ENCODE data around the gene BBX. TPM values are rescaled to one million over a fixed set of nuclear protein-coding genes. Genes with fewer than 3 reads are reported as not detected.

Gene BBX
- total RNA-seq, 1 donor from 2014 or later, result 54.3 TPM

GRCh38 chr3:107752202-107752990 lies 229.6 kb downstream of the BBX start:
- peaks cover 10% of the 10 kb centered on the region for H3K4me1 Mint-ChIP-seq (ENCODE audit: unreplicated experiment)
- no peaks in the 10 kb centered on the region for H3K36me3 Mint-ChIP-seq (ENCODE audit: low read depth, unreplicated experiment)
- no peak overlapping the region for H3K4me3 Mint-ChIP-seq (ENCODE audit: unreplicated experiment)
- H3K27ac Mint-ChIP-seq (ENCODE audit: unreplicated experiment), result no peak overlapping the region
- DNase-seq (ENCODE audit: low spot score), result peak; percentile 29
- no peaks in the 10 kb centered on the region for H3K9me3 Mint-ChIP-seq (ENCODE audit: unreplicated experiment)
- no peaks in the 10 kb centered on the region for H3K27me3 Mint-ChIP-seq (ENCODE audit: unreplicated experiment)
- TF ChIP-seq, protein P1, sequence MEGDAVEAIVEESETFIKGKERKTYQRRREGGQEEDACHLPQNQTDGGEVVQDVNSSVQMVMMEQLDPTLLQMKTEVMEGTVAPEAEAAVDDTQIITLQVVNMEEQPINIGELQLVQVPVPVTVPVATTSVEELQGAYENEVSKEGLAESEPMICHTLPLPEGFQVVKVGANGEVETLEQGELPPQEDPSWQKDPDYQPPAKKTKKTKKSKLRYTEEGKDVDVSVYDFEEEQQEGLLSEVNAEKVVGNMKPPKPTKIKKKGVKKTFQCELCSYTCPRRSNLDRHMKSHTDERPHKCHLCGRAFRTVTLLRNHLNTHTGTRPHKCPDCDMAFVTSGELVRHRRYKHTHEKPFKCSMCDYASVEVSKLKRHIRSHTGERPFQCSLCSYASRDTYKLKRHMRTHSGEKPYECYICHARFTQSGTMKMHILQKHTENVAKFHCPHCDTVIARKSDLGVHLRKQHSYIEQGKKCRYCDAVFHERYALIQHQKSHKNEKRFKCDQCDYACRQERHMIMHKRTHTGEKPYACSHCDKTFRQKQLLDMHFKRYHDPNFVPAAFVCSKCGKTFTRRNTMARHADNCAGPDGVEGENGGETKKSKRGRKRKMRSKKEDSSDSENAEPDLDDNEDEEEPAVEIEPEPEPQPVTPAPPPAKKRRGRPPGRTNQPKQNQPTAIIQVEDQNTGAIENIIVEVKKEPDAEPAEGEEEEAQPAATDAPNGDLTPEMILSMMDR (IDR thresholded peaks at IDR 0.05; ENCODE audit: unreplicated experiment), result peak; percentile 34

DNA sequence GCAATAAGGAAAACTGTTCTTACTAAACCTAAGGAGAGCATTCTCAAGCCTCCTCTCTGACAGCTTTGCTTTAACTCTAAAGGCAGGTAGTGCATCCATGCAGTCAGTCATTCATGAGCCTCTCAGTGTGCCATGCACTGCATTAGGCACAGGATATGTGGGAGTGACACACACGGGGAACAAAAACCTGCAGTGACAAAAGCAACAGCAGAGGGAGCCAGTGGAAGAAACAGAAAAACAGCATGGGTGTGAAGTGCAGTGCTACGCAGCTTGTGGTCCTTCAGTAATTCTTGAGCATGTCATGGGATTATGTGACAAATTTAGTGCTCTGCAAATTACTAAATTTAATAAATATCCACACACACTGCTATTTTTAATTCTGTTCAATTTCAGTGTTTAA lies 230.7 kb downstream of the BBX start:
- Mint-ChIP-seq H3K9me3 (ENCODE audit: unreplicated experiment) (no peaks in the 10 kb centered on the region), H3K4me3 (ENCODE audit: unreplicated experiment) (no peak overlapping the region), H3K36me3 (ENCODE audit: low read depth, unreplicated experiment) (no peaks in the 10 kb centered on the region), H3K27ac (ENCODE audit: unreplicated experiment) (no peak overlapping the region), H3K4me1 (ENCODE audit: unreplicated experiment) (peaks cover 10% of the 10 kb centered on the region), H3K27me3 (ENCODE audit: unreplicated experiment) (no peaks in the 10 kb centered on the region)
- peak; percentile 67 for DNase-seq (ENCODE audit: low spot score)
- TF ChIP-seq, protein P1 (IDR thresholded peaks at IDR 0.05; ENCODE audit: unreplicated experiment), result peak; percentile 30

GRCh38 chr3:107753976-107754375 lies 231.2 kb downstream of the BBX start:
- H3K27me3 Mint-ChIP-seq (ENCODE audit: unreplicated experiment), result no peaks in the 10 kb centered on the region
- H3K4me3 Mint-ChIP-seq (ENCODE audit: unreplicated experiment), result no peak overlapping the region
- peaks cover 10% of the 10 kb centered on the region for H3K4me1 Mint-ChIP-seq (ENCODE audit: unreplicated experiment)
- DNase-seq (ENCODE audit: low spot score), result no peak
- no peak overlapping the region for H3K27ac Mint-ChIP-seq (ENCODE audit: unreplicated experiment)
- H3K9me3 Mint-ChIP-seq (ENCODE audit: unreplicated experiment), result no peaks in the 10 kb centered on the region
- TF ChIP-seq, protein P1 (IDR thresholded peaks at IDR 0.05; ENCODE audit: unreplicated experiment), result no peak
- no peaks in the 10 kb centered on the region for H3K36me3 Mint-ChIP-seq (ENCODE audit: low read depth, unreplicated experiment)

DNA sequence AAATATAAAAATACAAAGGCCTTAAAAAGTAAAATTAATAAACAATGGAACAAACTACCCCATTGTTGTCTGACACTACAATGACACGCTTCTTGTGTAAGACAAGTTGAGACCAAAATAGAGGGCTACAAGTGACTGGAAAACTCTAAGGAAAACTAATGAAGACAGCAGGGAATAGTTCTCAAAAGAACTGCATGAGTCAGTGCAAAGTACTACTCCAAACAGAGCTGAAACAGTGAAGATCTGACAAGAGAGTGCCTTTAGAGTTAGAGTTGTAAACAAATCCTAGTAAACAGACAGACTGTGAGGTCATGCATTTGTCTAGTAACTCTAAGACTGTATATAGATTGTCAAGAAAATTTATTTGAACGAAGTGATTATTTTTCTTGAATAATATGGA lies 233.9 kb downstream of the BBX start:
- no peak overlapping the region for H3K27ac Mint-ChIP-seq (ENCODE audit: unreplicated experiment)

DNA sequence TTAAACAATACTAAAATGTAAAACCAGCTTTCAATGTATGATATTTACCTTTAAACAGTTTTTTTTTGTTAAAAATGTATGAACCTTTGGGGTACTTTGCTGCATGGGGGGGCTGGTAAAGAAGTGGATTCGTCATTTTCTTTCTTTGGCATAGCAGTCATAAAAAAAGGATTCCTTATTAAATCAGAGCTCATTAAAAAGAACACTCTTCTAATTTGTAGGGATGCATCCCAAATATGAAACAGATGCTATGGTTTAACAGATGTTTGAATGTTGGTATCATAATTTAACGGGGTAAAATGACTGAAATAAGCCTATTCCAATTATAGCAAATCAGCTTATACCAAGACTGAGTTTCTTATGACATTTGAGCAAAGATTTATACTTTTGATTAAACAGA lies 234.4 kb downstream of the BBX start:
- H3K4me1 Mint-ChIP-seq (ENCODE audit: unreplicated experiment), result peaks cover 10% of the 10 kb centered on the region
- no peak overlapping the region for H3K4me3 Mint-ChIP-seq (ENCODE audit: unreplicated experiment)
- H3K9me3 Mint-ChIP-seq (ENCODE audit: unreplicated experiment), result no peaks in the 10 kb centered on the region
- no peaks in the 10 kb centered on the region for H3K36me3 Mint-ChIP-seq (ENCODE audit: low read depth, unreplicated experiment)
- no peaks in the 10 kb centered on the region for H3K27me3 Mint-ChIP-seq (ENCODE audit: unreplicated experiment)
- DNase-seq (ENCODE audit: low spot score), result no peak
- no peak overlapping the region for H3K27ac Mint-ChIP-seq (ENCODE audit: unreplicated experiment)
- TF ChIP-seq, protein P1 (IDR thresholded peaks at IDR 0.05; ENCODE audit: unreplicated experiment), result no peak

More for the DNA sequence above, 233.9 kb downstream of the BBX start:
- Mint-ChIP-seq H3K36me3 (ENCODE audit: low read depth, unreplicated experiment) (no peaks in the 10 kb centered on the region), H3K4me1 (ENCODE audit: unreplicated experiment) (peaks cover 10% of the 10 kb centered on the region), H3K4me3 (ENCODE audit: unreplicated experiment) (no peak overlapping the region), H3K27me3 (ENCODE audit: unreplicated experiment) (no peaks in the 10 kb centered on the region), H3K9me3 (ENCODE audit: unreplicated experiment) (no peaks in the 10 kb centered on the region)
- TF ChIP-seq, protein P1 (IDR thresholded peaks at IDR 0.05; ENCODE audit: unreplicated experiment), result no peak
- no peak for DNase-seq (ENCODE audit: low spot score)
